MM.1S (cell line): ENCODE measurements around the gene ORC5.
"Not testable (repeated sequence)": the region's sequence is repeated elsewhere in the genome, so short reads cannot be mapped to it uniquely, and the experiment has no call there.

Source experiments
- DNase-seq: peaks from one replicate; pipeline ENCODE4 v3.0.0-alpha.2; 2015
- H2AFZ ChIP-seq: fragments of 300-600 bp; sonication (generic); 2 replicates; pipeline ENCODE4 v1.6.0; 2016; ENCODE audit warnings: antibody characterized with exemption, low read length
- H3F3A ChIP-seq: fragments of 300-600 bp; sonication (generic); 2 replicates; pipeline ENCODE4 v1.6.1; 2016; ENCODE audit warnings: mild to moderate bottlenecking, antibody characterized with exemption, low read length, moderate library complexity, mixed read lengths; ENCODE audit not compliant: insufficient read depth
- H3K27ac ChIP-seq: fragments of 300-600 bp; sonication (generic); 2 replicates; pipeline ENCODE4 v1.5.1; 2016; ENCODE audit warnings: mild to moderate bottlenecking, low read length
- H3K27me3 ChIP-seq: fragments of 300-600 bp; sonication (generic); replicated peaks from 2 replicates; pipeline ENCODE4 v1.6.0; 2016; ENCODE audit warnings: low read length; ENCODE audit not compliant: insufficient read depth
- H3K36me3 ChIP-seq: fragments of 300-600 bp; sonication (generic); replicated peaks from 2 replicates; pipeline ENCODE4 v1.6.1; 2016; ENCODE audit warnings: mild to moderate bottlenecking, low read length, mixed read lengths; ENCODE audit not compliant: insufficient read depth
- H3K4me1 ChIP-seq: fragments of 300-600 bp; sonication (generic); 2 replicates; pipeline ENCODE4 v1.6.1; 2016; ENCODE audit warnings: low read length, mixed read lengths
- H3K4me2 ChIP-seq: fragments of 300-600 bp; sonication (generic); 2 replicates; pipeline ENCODE4 v1.6.0; 2016; ENCODE audit warnings: low read depth, low read length
- H3K4me3 ChIP-seq: fragments of 300-600 bp; sonication (generic); 2 replicates; pipeline ENCODE4 v1.5.1; 2016; ENCODE audit warnings: low read length, mixed read lengths
- H3K79me2 ChIP-seq: fragments of 300-600 bp; sonication (generic); 2 replicates; pipeline ENCODE4 v1.6.1; 2016; ENCODE audit warnings: mixed run types, low read length, mixed read lengths
- H3K9ac ChIP-seq: fragments of 300-600 bp; sonication (generic); 2 replicates; pipeline ENCODE4 v1.6.1; 2016; ENCODE audit warnings: low read length, mixed read lengths
- H3K9me2 ChIP-seq: fragments of 300-600 bp; sonication (generic); replicated peaks from 2 replicates; pipeline ENCODE4 v1.6.1; 2016; ENCODE audit warnings: mild to moderate bottlenecking, low read length, mixed read lengths; ENCODE audit not compliant: insufficient read depth
- H3K9me3 ChIP-seq: fragments of 300-600 bp; sonication (generic); replicated peaks from 2 replicates; pipeline ENCODE4 v1.6.1; 2016; ENCODE audit warnings: mild to moderate bottlenecking, low read length, mixed read lengths; ENCODE audit not compliant: insufficient read depth
- H4K20me1 ChIP-seq: fragments of 300-600 bp; sonication (generic); 2 replicates; pipeline ENCODE4 v1.6.1; 2016; ENCODE audit warnings: mild to moderate bottlenecking, low read length, moderate library complexity, mixed read lengths; ENCODE audit not compliant: insufficient read depth
- CTCF ChIP-seq: fragments of 300-600 bp; sonication (generic); IDR thresholded peaks from 2 replicates; pipeline ENCODE4 v1.5.1; 2016; ENCODE audit warnings: antibody characterized with exemption, low read length, mixed read lengths
- EZH2 ChIP-seq: fragments of 300-600 bp; sonication (generic); optimal IDR thresholded peaks from 2 replicates; pipeline ENCODE3; 2017; ENCODE audit warnings: low read depth, mild to moderate bottlenecking, antibody characterized with exemption, low read length, mixed read lengths
- EZH2phosphoT487 ChIP-seq: fragments of 300-600 bp; sonication (generic); IDR thresholded peaks from 2 replicates; pipeline ENCODE4 v1.6.1; 2018; ENCODE audit warnings: antibody characterized with exemption, low read length

ORC5 gene

DNA sequence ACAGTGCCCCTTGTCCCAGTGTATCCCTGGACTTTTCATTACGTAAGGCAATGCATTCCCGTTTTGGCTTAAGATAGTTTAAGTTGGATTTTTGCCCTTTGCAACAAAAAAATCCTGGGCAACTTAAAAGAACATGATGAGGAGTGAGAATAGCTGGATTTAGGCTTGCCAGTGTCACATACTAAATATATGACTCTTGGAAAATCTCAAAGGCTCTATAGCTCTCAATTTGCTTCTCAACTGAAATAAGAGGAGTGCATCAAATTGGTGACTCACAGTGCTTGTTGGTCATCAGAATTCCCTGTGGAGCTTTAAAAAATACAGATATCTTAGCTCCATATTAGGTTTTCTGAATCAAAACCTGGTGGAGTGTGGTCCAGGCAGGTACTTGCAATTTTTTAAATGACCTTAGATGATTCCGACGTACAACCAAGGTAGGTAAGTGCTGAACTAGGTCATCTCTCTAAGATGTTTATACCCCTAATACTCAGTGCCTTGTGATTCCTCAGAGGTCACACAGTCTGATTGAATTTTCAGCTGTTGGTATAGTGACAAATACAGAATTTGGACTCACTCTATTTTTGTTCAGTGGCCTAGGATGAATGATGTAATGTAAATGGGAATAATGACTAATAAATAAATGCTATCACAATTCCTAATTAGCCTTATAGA is 33.9 kb upstream of the ORC5 start:
- Histone ChIP-seq H3K9ac (no peak overlapping the region), H2AFZ (no peak overlapping the region), H3K4me2 (no peak overlapping the region), H3K36me3 (no peaks in the 10 kb centered on the region), H3K27me3 (no peaks in the 10 kb centered on the region), H3K4me3 (no peak overlapping the region), H4K20me1 (no peaks in the 10 kb centered on the region), H3K27ac (no peak overlapping the region), H3F3A (no peaks in the 10 kb centered on the region), H3K9me2 (no peaks in the 10 kb centered on the region), H3K79me2 (no peaks in the 10 kb centered on the region), H3K9me3 (no peaks in the 10 kb centered on the region), H3K4me1 (no peaks in the 10 kb centered on the region)
- TF ChIP-seq EZH2phosphoT487, result no peak
- TF ChIP-seq CTCF, result no peak
- TF ChIP-seq EZH2, result no peak
- DNase-seq, result no peak

DNA sequence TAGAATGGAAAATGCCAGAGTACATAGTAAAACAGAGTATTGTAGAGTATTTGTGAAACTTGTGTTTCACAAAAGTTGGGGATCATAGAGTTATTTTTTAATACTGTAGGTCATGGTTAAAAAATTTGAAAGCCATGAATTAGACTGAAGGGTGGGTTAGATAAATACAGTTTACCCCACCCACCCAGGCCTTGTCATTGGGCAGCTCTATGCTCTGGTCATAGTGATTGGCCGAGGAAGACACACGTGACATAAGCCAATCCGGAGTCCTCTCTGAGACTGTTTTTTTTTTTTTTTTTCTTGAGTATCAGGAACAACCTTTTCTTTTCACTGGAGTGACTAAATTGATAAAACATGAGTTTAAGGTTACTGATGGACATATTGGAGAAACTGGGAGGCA is 33.3 kb upstream of the ORC5 start:
- no peaks in the 10 kb centered on the region for H3F3A ChIP-seq
- H3K9ac ChIP-seq, result no peak overlapping the region
- no peaks in the 10 kb centered on the region for H3K9me3 ChIP-seq
- no peak for DNase-seq
- H3K36me3 ChIP-seq, result no peaks in the 10 kb centered on the region
- TF ChIP-seq EZH2 (no peak), CTCF (no peak), EZH2phosphoT487 (no peak)
- no peak overlapping the region for H2AFZ ChIP-seq
- H3K79me2 ChIP-seq, result no peaks in the 10 kb centered on the region
- no peaks in the 10 kb centered on the region for H3K4me1 ChIP-seq
- H4K20me1 ChIP-seq, result no peaks in the 10 kb centered on the region
- no peaks in the 10 kb centered on the region for H3K27me3 ChIP-seq
- no peak overlapping the region for H3K4me3 ChIP-seq
- H3K27ac ChIP-seq, result no peak overlapping the region
- H3K9me2 ChIP-seq, result no peaks in the 10 kb centered on the region
- no peak overlapping the region for H3K4me2 ChIP-seq

GRCh38 chr7:104240401-104240800 is 32.6 kb upstream of the ORC5 start:
- no peak for DNase-seq
- Histone ChIP-seq H3K4me1 (no peaks in the 10 kb centered on the region), H3K4me2 (no peak overlapping the region), H3K9me2 (no peaks in the 10 kb centered on the region), H3K27ac (no peak overlapping the region), H3K9ac (no peak overlapping the region), H3F3A (no peaks in the 10 kb centered on the region), H3K36me3 (no peaks in the 10 kb centered on the region), H4K20me1 (no peaks in the 10 kb centered on the region), H3K79me2 (no peaks in the 10 kb centered on the region), H3K4me3 (no peak overlapping the region), H2AFZ (no peak overlapping the region), H3K27me3 (no peaks in the 10 kb centered on the region), H3K9me3 (no peaks in the 10 kb centered on the region)
- TF ChIP-seq EZH2 (no peak), EZH2phosphoT487 (no peak), CTCF (no peak)

DNA sequence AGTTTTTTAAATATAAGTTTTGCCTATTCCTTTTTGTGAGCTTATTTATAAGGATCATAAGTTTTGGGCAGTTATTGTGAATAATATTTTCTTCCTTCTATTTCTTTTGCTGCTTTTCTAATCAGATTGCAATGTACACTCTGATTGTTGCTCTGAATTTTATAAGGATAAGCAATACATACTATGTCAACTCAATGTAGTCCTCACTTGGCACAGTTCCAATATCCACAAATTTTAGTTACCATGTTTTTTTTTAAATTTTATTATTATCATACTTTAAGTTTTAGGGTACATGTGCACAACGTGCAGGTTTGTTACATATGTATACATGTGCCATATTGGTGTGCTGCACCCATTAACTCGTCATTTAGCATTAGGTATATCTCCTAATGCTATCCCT is 27.2 kb upstream of the ORC5 start:
- not testable (repeated sequence) for H3K27ac ChIP-seq, H3K4me2 ChIP-seq, H3K9ac ChIP-seq, H2AFZ ChIP-seq, H3K36me3 ChIP-seq, H3K27me3 ChIP-seq, H3K4me1 ChIP-seq, DNase-seq, H3F3A ChIP-seq, H4K20me1 ChIP-seq, H3K4me3 ChIP-seq, H3K9me3 ChIP-seq, H3K9me2 ChIP-seq, H3K79me2 ChIP-seq
